Peyer's patch (tissue), 4 donors: ENCODE results near the gene ZNF484.
"Not testable (repeated sequence)": the region's sequence is repeated elsewhere in the genome, so short reads cannot be mapped to it uniquely, and the experiment has no call there.

Experiments used
- POLR2A ChIP-seq, 2 donors: fragments of 450-650 bp; IDR thresholded peaks; one replicate each; pipeline ENCODE4 v1.5.1; 2017; ENCODE audit warnings: antibody characterized with exemption in 2 of 2, mild to moderate bottlenecking in 2 of 2, moderate library complexity in 2 of 2
- TF ChIP-seq, protein P1 (sequence below), 6 experiments: fragments of 450-650 bp in 4 of 6; fragments of 200-600 bp in 2 of 6; sonication (generic) in 1 of 6; IDR thresholded peaks; one replicate each; pipeline ENCODE4 v1.5.1; 2017 to 2019; ENCODE audit warnings: antibody characterized with exemption in 6 of 6, mild to moderate bottlenecking in 3 of 6, moderate library complexity in 1 of 6

GRCh38 chr9:92893916-92894610 lies 16.2 kb upstream of the ZNF484 start:
- TF ChIP-seq, protein P1, sequence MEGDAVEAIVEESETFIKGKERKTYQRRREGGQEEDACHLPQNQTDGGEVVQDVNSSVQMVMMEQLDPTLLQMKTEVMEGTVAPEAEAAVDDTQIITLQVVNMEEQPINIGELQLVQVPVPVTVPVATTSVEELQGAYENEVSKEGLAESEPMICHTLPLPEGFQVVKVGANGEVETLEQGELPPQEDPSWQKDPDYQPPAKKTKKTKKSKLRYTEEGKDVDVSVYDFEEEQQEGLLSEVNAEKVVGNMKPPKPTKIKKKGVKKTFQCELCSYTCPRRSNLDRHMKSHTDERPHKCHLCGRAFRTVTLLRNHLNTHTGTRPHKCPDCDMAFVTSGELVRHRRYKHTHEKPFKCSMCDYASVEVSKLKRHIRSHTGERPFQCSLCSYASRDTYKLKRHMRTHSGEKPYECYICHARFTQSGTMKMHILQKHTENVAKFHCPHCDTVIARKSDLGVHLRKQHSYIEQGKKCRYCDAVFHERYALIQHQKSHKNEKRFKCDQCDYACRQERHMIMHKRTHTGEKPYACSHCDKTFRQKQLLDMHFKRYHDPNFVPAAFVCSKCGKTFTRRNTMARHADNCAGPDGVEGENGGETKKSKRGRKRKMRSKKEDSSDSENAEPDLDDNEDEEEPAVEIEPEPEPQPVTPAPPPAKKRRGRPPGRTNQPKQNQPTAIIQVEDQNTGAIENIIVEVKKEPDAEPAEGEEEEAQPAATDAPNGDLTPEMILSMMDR (IDR thresholded peaks at IDR 0.05): not testable (repeated sequence)
- TF ChIP-seq POLR2A (IDR thresholded peaks at IDR 0.05): not testable (repeated sequence)
